ENCODE data around the gene STEAP1. TPM values are rescaled to one million over a fixed set of nuclear protein-coding genes. Genes with fewer than 3 reads are reported as not detected.

Gene STEAP1
- total RNA-seq, 1 experiment from 2014 or later, result 4.1 TPM

- Histone ChIP-seq H3K14ac (ENCODE audit: insufficient read depth, low read length) (no peak overlapping the region), H3K23me2 (ENCODE audit: insufficient read length, low read depth, low read length, poor library complexity, severe bottlenecking) (peaks cover 13% of the 10 kb centered on the region), H2BK20ac (ENCODE audit: low read depth, low read length, poor library complexity, severe bottlenecking) (no peak overlapping the region), H3K4ac (ENCODE audit: low read depth, low read length) (no peak overlapping the region), H4K5ac (ENCODE audit: insufficient read length, low read depth, low read length) (no peak overlapping the region), H4K20me1 (ENCODE audit: control insufficient read depth, insufficient read depth, insufficient read length) (no peaks in the 10 kb centered on the region), H3K4me1 (ENCODE audit: insufficient read depth, low read length) (peaks cover 10% of the 10 kb centered on the region), H3K79me2 (ENCODE audit: insufficient read depth, low read length) (peaks cover 6% of the 10 kb centered on the region; the same call in 1 of the 2 replicates), H3K79me1 (ENCODE audit: insufficient read depth, low read depth, low read length, poor library complexity, severe bottlenecking) (no peaks in the 10 kb centered on the region), H3K56ac (ENCODE audit: insufficient read length, low read depth, low read length) (no peak overlapping the region), H2AK5ac (ENCODE audit: insufficient read length, low read length) (no peak overlapping the region), H4K8ac (replicated peaks; ENCODE audit: insufficient read length, low read depth, low read length) (no peak overlapping the region), H2BK15ac (ENCODE audit: low read depth, low read length) (no peak overlapping the region), H2AFZ (ENCODE audit: low read length) (no peak overlapping the region), H3K27ac (ENCODE audit: insufficient read length, low read depth, low read length) (no peak overlapping the region), H3T11ph (ENCODE audit: low read length) (no peak overlapping the region), H2BK5ac (ENCODE audit: insufficient read length, low read length) (no peak overlapping the region), H4K91ac (ENCODE audit: insufficient read length, low read depth, low read length) (no peak overlapping the region), H2BK120ac (ENCODE audit: low read depth, low read length, poor library complexity, severe bottlenecking) (no peak overlapping the region), H3K4me2 (ENCODE audit: insufficient read depth, insufficient read length, low read length) (peak overlapping the region; percentile 92), H3K9ac (ENCODE audit: extremely low read depth, insufficient read length, low read length) (no peak overlapping the region), H3K27me3 (ENCODE audit: insufficient read depth, low read length) (no peaks in the 10 kb centered on the region), H3K18ac (ENCODE audit: insufficient read length, low read depth, low read length) (no peak overlapping the region), H2BK12ac (ENCODE audit: insufficient read length, low read depth, low read length) (no peak overlapping the region), H3K23ac (ENCODE audit: insufficient read length, low read depth, low read length) (no peak overlapping the region), H3K9me3 (ENCODE audit: control insufficient read depth, low read depth, low read length) (no peaks in the 10 kb centered on the region)
- no peak for DNase-seq
- WGBS (ENCODE audit: extremely low coverage, insufficient read length, low lambda C conversion rate), result no CpG with 5 or more reads among the region's 2 CpGs
- Mint-ChIP-seq H3K9me3 (no peaks in the 10 kb centered on the region; a peak in 1 of 5 replicates), H3K36me3 (ENCODE audit: insufficient read depth in 1 of 3, low read depth in 3 of 3) (peaks cover 5 to 11% (median 10%) of the 10 kb centered on the region in 3 experiments; a peak in 5 of 7 replicates), H3K4me3 (no peak overlapping the region), H3K27ac (no peak overlapping the region), H3K27me3 (ENCODE audit: low read depth) (peaks cover 7% of the 10 kb centered on the region; the same call in 1 of the 2 replicates), H3K4me1 (peaks cover 15 to 30% of the 10 kb centered on the region in 2 experiments)
- TF ChIP-seq, protein P1, sequence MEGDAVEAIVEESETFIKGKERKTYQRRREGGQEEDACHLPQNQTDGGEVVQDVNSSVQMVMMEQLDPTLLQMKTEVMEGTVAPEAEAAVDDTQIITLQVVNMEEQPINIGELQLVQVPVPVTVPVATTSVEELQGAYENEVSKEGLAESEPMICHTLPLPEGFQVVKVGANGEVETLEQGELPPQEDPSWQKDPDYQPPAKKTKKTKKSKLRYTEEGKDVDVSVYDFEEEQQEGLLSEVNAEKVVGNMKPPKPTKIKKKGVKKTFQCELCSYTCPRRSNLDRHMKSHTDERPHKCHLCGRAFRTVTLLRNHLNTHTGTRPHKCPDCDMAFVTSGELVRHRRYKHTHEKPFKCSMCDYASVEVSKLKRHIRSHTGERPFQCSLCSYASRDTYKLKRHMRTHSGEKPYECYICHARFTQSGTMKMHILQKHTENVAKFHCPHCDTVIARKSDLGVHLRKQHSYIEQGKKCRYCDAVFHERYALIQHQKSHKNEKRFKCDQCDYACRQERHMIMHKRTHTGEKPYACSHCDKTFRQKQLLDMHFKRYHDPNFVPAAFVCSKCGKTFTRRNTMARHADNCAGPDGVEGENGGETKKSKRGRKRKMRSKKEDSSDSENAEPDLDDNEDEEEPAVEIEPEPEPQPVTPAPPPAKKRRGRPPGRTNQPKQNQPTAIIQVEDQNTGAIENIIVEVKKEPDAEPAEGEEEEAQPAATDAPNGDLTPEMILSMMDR (conservative IDR thresholded peaks at IDR 0.05), result no peak
Observed at GRCh38 chr7:90213521-90213920, 59.3 kb downstream of the STEAP1 start.

Other genes with a start within 250 kb of the STEAP1 start
- gene STEAP2, start 57.3 kb downstream of the STEAP1 start, total RNA-seq (2021), result 6.6 and 6.7 TPM in 2 replicates
- 2.5 and 2.9 TPM in 2 replicates for gene CFAP69, start 90.7 kb downstream of the STEAP1 start, total RNA-seq (2021)
- not detected in 2 replicates for gene FAM237B, start 166.8 kb downstream of the STEAP1 start, total RNA-seq (2021)
- 20.3 and 23.3 TPM in 2 replicates for gene GTPBP10, start 192.2 kb downstream of the STEAP1 start, total RNA-seq (2021)
- gene CLDN12, start 249.0 kb downstream of the STEAP1 start, total RNA-seq (2021), result 40.1 and 42.9 TPM in 2 replicates

All from H9 (cell line).